A673 (cell line): ENCODE data around the gene NUDT13.

Experiments
- EZH2 ChIP-seq: fragments of 200-600 bp; sonication (generic); IDR thresholded peaks from 2 replicates; pipeline ENCODE4 v1.6.1; 2017; ENCODE audit warnings: borderline replicate concordance, low read depth, mild to moderate bottlenecking, mixed read lengths, antibody characterized with exemption, low read length; ENCODE audit not compliant: poor library complexity, severe bottlenecking
- TF ChIP-seq, protein P1 (sequence below): fragments of 300-800, 200-600 bp; sonication (generic); conservative IDR thresholded peaks from 2 replicates; pipeline ENCODE4 v1.5.1; 2017; ENCODE audit warnings: low read depth, mild to moderate bottlenecking, antibody characterized with exemption, low read length, moderate library complexity, mixed read lengths

DNA sequence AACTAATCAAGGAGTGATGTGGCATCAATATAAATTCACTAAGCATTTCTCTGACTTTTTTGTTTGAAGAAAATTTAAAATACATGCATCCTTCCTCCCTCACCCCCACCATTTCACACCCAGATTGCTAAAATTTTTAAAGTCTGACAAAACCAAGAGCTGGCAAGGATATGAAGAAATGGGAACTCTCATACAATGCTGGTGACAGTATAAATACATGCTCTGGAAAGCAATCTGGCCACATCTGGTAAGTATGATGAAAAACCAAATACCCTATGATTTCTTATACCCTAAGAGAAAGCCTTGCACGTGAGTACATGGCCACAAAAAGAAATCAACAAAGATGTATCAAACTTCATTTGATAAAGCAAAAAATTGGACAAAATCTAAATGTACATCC is 44.8 kb upstream of the NUDT13 start:
- TF ChIP-seq, protein P1, sequence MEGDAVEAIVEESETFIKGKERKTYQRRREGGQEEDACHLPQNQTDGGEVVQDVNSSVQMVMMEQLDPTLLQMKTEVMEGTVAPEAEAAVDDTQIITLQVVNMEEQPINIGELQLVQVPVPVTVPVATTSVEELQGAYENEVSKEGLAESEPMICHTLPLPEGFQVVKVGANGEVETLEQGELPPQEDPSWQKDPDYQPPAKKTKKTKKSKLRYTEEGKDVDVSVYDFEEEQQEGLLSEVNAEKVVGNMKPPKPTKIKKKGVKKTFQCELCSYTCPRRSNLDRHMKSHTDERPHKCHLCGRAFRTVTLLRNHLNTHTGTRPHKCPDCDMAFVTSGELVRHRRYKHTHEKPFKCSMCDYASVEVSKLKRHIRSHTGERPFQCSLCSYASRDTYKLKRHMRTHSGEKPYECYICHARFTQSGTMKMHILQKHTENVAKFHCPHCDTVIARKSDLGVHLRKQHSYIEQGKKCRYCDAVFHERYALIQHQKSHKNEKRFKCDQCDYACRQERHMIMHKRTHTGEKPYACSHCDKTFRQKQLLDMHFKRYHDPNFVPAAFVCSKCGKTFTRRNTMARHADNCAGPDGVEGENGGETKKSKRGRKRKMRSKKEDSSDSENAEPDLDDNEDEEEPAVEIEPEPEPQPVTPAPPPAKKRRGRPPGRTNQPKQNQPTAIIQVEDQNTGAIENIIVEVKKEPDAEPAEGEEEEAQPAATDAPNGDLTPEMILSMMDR = no peak
- no peak for TF ChIP-seq EZH2
